Measurements from ENCODE around the gene NOX3.

Gene NOX3

GRCh38 chr6:155408231-155408630 is 47.4 kb downstream of the NOX3 start:
- no peak for DNase-seq (ENCODE audit: low read depth)
- no peak overlapping the region for H3K4me3 ChIP-seq (ENCODE audit: control insufficient read depth, low read depth, low read length)
- no peak for TF ChIP-seq CTCF (conservative IDR thresholded peaks at IDR 0.05; ENCODE audit: control insufficient read depth, insufficient read depth, low read depth, low read length)

GRCh38 chr6:155406801-155407200 is 48.8 kb downstream of the NOX3 start:
- no peak for DNase-seq (ENCODE audit: low read depth)
- no peak for TF ChIP-seq CTCF (conservative IDR thresholded peaks at IDR 0.05; ENCODE audit: control insufficient read depth, insufficient read depth, low read depth, low read length)
- H3K4me3 ChIP-seq (ENCODE audit: control insufficient read depth, low read depth, low read length), result no peak overlapping the region

DNA sequence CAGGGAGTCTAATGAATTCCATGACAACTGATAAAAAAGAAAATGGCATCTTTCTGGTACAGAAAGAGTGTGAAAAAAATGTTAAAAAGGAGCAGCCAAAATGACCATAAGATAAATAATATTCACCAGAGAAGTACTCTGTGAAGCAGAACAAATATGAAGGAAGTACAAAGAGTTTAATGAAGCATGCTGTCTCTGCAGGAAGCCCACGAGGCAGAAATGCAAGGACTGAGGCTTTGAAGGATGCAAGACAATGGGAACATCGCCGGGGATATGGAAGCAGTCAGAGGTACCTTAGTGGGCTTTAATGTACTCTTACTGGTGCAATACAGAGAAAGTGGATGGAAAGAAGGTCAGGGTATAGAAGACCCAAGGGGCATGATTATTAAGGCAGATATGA is 50.7 kb downstream of the NOX3 start:
- no peak overlapping the region for H3K4me3 ChIP-seq (ENCODE audit: control insufficient read depth, low read depth, low read length)
- TF ChIP-seq CTCF (conservative IDR thresholded peaks at IDR 0.05; ENCODE audit: control insufficient read depth, insufficient read depth, low read depth, low read length), result no peak
- no peak for DNase-seq (ENCODE audit: low read depth)

- TF ChIP-seq CTCF (conservative IDR thresholded peaks at IDR 0.05; ENCODE audit: control insufficient read depth, insufficient read depth, low read depth, low read length), result no peak
- no peak for DNase-seq (ENCODE audit: low read depth)
- no peak overlapping the region for H3K4me3 ChIP-seq (ENCODE audit: control insufficient read depth, low read depth, low read length)
Observed at GRCh38 chr6:155402656-155403304, 52.9 kb downstream of the NOX3 start.

DNA sequence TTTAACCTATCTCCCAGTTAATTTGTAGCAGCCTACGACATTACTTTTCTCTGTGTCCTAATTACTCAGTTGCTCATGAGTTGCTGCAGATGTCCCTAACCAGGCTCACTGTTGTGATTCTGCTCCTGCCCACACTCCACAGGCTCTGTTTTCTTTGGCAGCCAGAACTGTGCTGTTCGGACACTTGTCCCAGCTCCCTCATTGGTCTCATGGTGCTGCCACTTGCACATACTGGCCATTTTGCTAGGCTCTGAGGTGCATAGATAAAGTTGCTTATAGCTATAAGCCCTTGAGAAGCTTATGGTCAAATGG is 55.0 kb downstream of the NOX3 start:
- TF ChIP-seq CTCF (conservative IDR thresholded peaks at IDR 0.05; ENCODE audit: control insufficient read depth, insufficient read depth, low read depth, low read length), result no peak
- peak; percentile 51 for DNase-seq (ENCODE audit: low read depth)
- H3K4me3 ChIP-seq (ENCODE audit: control insufficient read depth, low read depth, low read length), result no peak overlapping the region

GRCh38 chr6:155399745-155400653 is 55.6 kb downstream of the NOX3 start:
- DNase-seq (ENCODE audit: low read depth), result no peak
- no peak overlapping the region for H3K4me3 ChIP-seq (ENCODE audit: control insufficient read depth, low read depth, low read length)
- TF ChIP-seq CTCF (conservative IDR thresholded peaks at IDR 0.05; ENCODE audit: control insufficient read depth, insufficient read depth, low read depth, low read length), result no peak

Data from fibroblast of mammary gland (primary cell).